HEK293 (cell line): Measurements from ENCODE around the gene WDFY2.
A peak's percentile ranks its signal among the peaks of the same experiment; 100 is the strongest.

Source experiments
- BCL11A ChIP-seq: fragments of 450-650 bp; formaldehyde crosslinking; IDR thresholded peaks from 2 replicates; pipeline ENCODE4 v1.5.1; 2016; ENCODE audit warnings: low read depth, missing biosample characterization, missing genetic modification characterization
- ELK4 ChIP-seq: IDR thresholded peaks from 2 replicates; pipeline ENCODE4 v1.6.1; 2011; ENCODE audit warnings: mild to moderate bottlenecking, low read depth, low read length, borderline replicate concordance
- GLIS1 ChIP-seq: fragments of 450-650 bp; formaldehyde crosslinking; IDR thresholded peaks from 2 replicates; pipeline ENCODE4 v1.5.1; 2016; ENCODE audit warnings: missing biosample characterization, missing genetic modification characterization
- HOXD13 ChIP-seq: sonication (generic); formaldehyde crosslinking; IDR thresholded peaks from 2 replicates; pipeline ENCODE4 v1.8.0; 2022; ENCODE audit warnings: missing genetic modification reagents, borderline replicate concordance
- SCRT1 ChIP-seq: fragments of 450-650 bp; formaldehyde crosslinking; IDR thresholded peaks from 2 replicates; pipeline ENCODE4 v1.5.1; 2016; ENCODE audit warnings: missing biosample characterization, missing genetic modification characterization, borderline replicate concordance
- SP2 ChIP-seq: fragments of 450-650 bp; formaldehyde crosslinking; IDR thresholded peaks from 2 replicates; pipeline ENCODE4 v1.5.1; 2016; ENCODE audit warnings: missing biosample characterization, missing genetic modification characterization
- WT1 ChIP-seq: fragments of 450-650 bp; formaldehyde crosslinking; IDR thresholded peaks from 2 replicates; pipeline ENCODE4 v1.5.1; 2016; ENCODE audit warnings: missing biosample characterization, missing genetic modification characterization
- YY1 ChIP-seq: fragments of 450-650 bp; formaldehyde crosslinking; IDR thresholded peaks from 2 replicates; pipeline ENCODE4 v1.5.1; 2018; ENCODE audit warnings: missing biosample characterization, missing genetic modification characterization
- ZBTB20 ChIP-seq: fragments of 450-650 bp; formaldehyde crosslinking; IDR thresholded peaks from 2 replicates; pipeline ENCODE4 v1.5.1; 2016; ENCODE audit warnings: missing biosample characterization, missing genetic modification characterization
- ZBTB21 ChIP-seq: fragments of 450-650 bp; formaldehyde crosslinking; IDR thresholded peaks from 2 replicates; pipeline ENCODE4 v1.5.1; 2017; ENCODE audit warnings: missing biosample characterization, missing genetic modification characterization
- ZBTB48 ChIP-seq: fragments of 450-650 bp; formaldehyde crosslinking; IDR thresholded peaks from 2 replicates; pipeline ENCODE4 v1.5.1; 2016; ENCODE audit warnings: missing biosample characterization, missing genetic modification characterization
- ZBTB49 ChIP-seq: fragments of 450-650 bp; formaldehyde crosslinking; IDR thresholded peaks from 2 replicates; pipeline ENCODE4 v1.5.1; 2016; ENCODE audit warnings: missing biosample characterization, missing genetic modification characterization, low read depth
- ZBTB7A ChIP-seq: fragments of 450-650 bp; formaldehyde crosslinking; IDR thresholded peaks from 2 replicates; pipeline ENCODE4 v1.5.1; 2016; ENCODE audit warnings: low read depth, missing biosample characterization, missing genetic modification characterization
- ZEB2 ChIP-seq: fragments of 450-650 bp; formaldehyde crosslinking; IDR thresholded peaks from 2 replicates; pipeline ENCODE4 v1.5.1; 2016; ENCODE audit warnings: missing biosample characterization, missing genetic modification characterization
- ZFP41 ChIP-seq: fragments of 450-650 bp; formaldehyde crosslinking; IDR thresholded peaks from 2 replicates; pipeline ENCODE4 v1.5.1; 2016; ENCODE audit warnings: missing biosample characterization, missing genetic modification characterization, borderline replicate concordance
- ZFP69B ChIP-seq: fragments of 450-650 bp; formaldehyde crosslinking; IDR thresholded peaks from 2 replicates; pipeline ENCODE4 v1.5.1; 2016; ENCODE audit warnings: missing biosample characterization, missing genetic modification characterization
- ZIC2 ChIP-seq: fragments of 450-650 bp; formaldehyde crosslinking; IDR thresholded peaks from 2 replicates; pipeline ENCODE4 v1.5.1; 2016; ENCODE audit warnings: missing biosample characterization, missing genetic modification characterization
- ZNF140 ChIP-seq: fragments of 450-650 bp; formaldehyde crosslinking; IDR thresholded peaks from 2 replicates; pipeline ENCODE4 v1.5.1; 2016; ENCODE audit warnings: missing biosample characterization, missing genetic modification characterization
- ZNF155 ChIP-seq: fragments of 450-650 bp; formaldehyde crosslinking; IDR thresholded peaks from 2 replicates; pipeline ENCODE4 v1.5.1; 2016; ENCODE audit warnings: missing biosample characterization, missing genetic modification characterization
- ZNF157 ChIP-seq: fragments of 450-650 bp; formaldehyde crosslinking; IDR thresholded peaks from 2 replicates; pipeline ENCODE4 v1.5.1; 2016; ENCODE audit warnings: missing biosample characterization, missing genetic modification characterization
- ZNF16 ChIP-seq: fragments of 450-650 bp; formaldehyde crosslinking; IDR thresholded peaks from 2 replicates; pipeline ENCODE4 v1.5.1; 2016; ENCODE audit warnings: low read depth, missing biosample characterization, missing genetic modification characterization
- ZNF169 ChIP-seq: fragments of 450-650 bp; formaldehyde crosslinking; IDR thresholded peaks from 2 replicates; pipeline ENCODE4 v1.5.1; 2016; ENCODE audit warnings: missing biosample characterization, missing genetic modification characterization
- ZNF202 ChIP-seq: fragments of 450-650 bp; formaldehyde crosslinking; IDR thresholded peaks from 2 replicates; pipeline ENCODE4 v1.5.1; 2016; ENCODE audit warnings: missing biosample characterization, missing genetic modification characterization, borderline replicate concordance
- ZNF24 ChIP-seq: fragments of 450-650 bp; formaldehyde crosslinking; IDR thresholded peaks from 2 replicates; pipeline ENCODE4 v1.5.1; 2016; ENCODE audit warnings: missing biosample characterization, missing genetic modification characterization
- ZNF423 ChIP-seq: fragments of 450-650 bp; formaldehyde crosslinking; IDR thresholded peaks from 2 replicates; pipeline ENCODE4 v1.5.1; 2016; ENCODE audit warnings: missing biosample characterization, missing genetic modification characterization
- ZNF426 ChIP-seq: fragments of 450-650 bp; formaldehyde crosslinking; IDR thresholded peaks from 2 replicates; pipeline ENCODE4 v1.5.1; 2017; ENCODE audit warnings: missing biosample characterization, missing genetic modification characterization, mild to moderate bottlenecking, inconsistent platforms, moderate library complexity
- ZNF529 ChIP-seq: fragments of 450-650 bp; formaldehyde crosslinking; IDR thresholded peaks from 2 replicates; pipeline ENCODE4 v1.5.1; 2017; ENCODE audit warnings: missing genetic modification characterization, missing biosample characterization; ENCODE audit not compliant: insufficient replicate concordance
- ZNF530 ChIP-seq: fragments of 450-650 bp; formaldehyde crosslinking; IDR thresholded peaks from 2 replicates; pipeline ENCODE4 v1.5.1; 2016; ENCODE audit warnings: low read depth, missing biosample characterization, missing genetic modification characterization
- ZNF544 ChIP-seq: fragments of 450-650 bp; formaldehyde crosslinking; IDR thresholded peaks from 2 replicates; pipeline ENCODE4 v1.5.0; 2017; ENCODE audit warnings: missing biosample characterization, missing genetic modification characterization
- ZNF548 ChIP-seq: fragments of 450-650 bp; formaldehyde crosslinking; IDR thresholded peaks from 2 replicates; pipeline ENCODE4 v1.5.1; 2016; ENCODE audit warnings: missing biosample characterization, missing genetic modification characterization
- ZNF658 ChIP-seq: fragments of 450-650 bp; formaldehyde crosslinking; IDR thresholded peaks from 2 replicates; pipeline ENCODE4; 2016; ENCODE audit warnings: missing biosample characterization, missing genetic modification characterization
- ZNF776 ChIP-seq: fragments of 450-650 bp; formaldehyde crosslinking; IDR thresholded peaks from 2 replicates; pipeline ENCODE4 v1.5.0; 2017; ENCODE audit warnings: missing biosample characterization, missing genetic modification characterization, borderline replicate concordance
- ZSCAN30 ChIP-seq: fragments of 450-650 bp; IDR thresholded peaks from 2 replicates; pipeline ENCODE4 v1.5.1; 2018; ENCODE audit warnings: missing biosample characterization, mild to moderate bottlenecking, missing genetic modification characterization, moderate library complexity
- TF ChIP-seq, protein P1 (sequence below): fragments of 450-650 bp; formaldehyde crosslinking; IDR thresholded peaks from 2 replicates; pipeline ENCODE4 v1.5.1; 2016; ENCODE audit warnings: missing biosample characterization, missing genetic modification characterization
- TF ChIP-seq, protein P2 (sequence below): fragments of 450-650 bp; formaldehyde crosslinking; optimal IDR thresholded peaks from 2 replicates; pipeline ENCODE3; 2016; ENCODE audit warnings: missing biosample characterization, mild to moderate bottlenecking, missing genetic modification characterization

Gene WDFY2

DNA sequence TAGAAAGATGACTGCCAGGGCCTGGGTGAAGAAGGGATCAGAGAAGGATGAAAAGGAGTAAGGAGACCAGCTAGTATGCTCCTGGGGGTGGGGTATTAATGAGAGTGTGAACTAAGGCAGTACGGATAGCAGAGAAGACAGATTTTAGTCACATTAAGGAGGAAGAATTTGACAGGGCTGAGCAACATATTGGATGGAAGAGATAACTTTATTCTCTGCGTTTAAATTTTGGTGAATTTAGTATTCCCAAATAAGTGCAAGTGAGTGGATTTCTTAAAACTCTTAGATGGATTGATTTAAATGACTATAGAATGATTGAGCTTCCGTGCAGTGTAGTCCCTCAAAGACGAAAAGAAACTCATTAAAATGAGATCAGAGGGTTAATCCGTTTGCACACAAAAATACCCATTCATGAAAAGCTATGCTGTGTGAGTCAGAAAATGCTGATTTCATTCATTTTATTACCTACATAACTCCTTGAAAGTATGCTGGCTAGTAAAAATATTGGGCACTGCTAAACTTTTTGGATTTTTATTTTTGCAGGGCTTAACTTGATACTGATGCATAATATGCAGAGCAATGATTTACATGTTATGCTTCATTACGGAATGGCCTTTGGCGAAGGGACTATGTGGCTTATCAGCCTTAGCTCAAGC lies 54.1 kb downstream of the WDFY2 start (continued):
- TF ChIP-seq ELK4 (no peak), ZBTB21 (tag by site-specific recombination) (0 out of 2 replicates have a peak, but pooled peaks have one; percentile 51), ZFP69B (0 out of 2 replicates have a peak, but pooled peaks have one; percentile 28), ZFP41 (no peak), ZNF423 (tag by site-specific recombination) (no peak), ZNF140 (tag by site-specific recombination) (no peak), HOXD13 (CRISPR knock-in tag) (0 out of 2 replicates have a peak, but pooled peaks have one; percentile 35), ZNF544 (tag by site-specific recombination) (no peak), ZNF24 (0 out of 2 replicates have a peak, but pooled peaks have one; percentile 47), WT1 (tag by site-specific recombination) (peak; percentile 77), ZEB2 (tag by site-specific recombination) (peak; percentile 91), ZNF530 (tag by site-specific recombination) (no peak), ZBTB7A (tag by site-specific recombination) (no peak), ZNF169 (tag by site-specific recombination) (no peak), ZNF157 (tag by site-specific recombination) (no peak), YY1 (no peak), ZIC2 (tag by site-specific recombination) (no peak), ZBTB49 (tag by site-specific recombination) (no peak), ZNF202 (tag by site-specific recombination) (no peak), ZSCAN30 (tag by site-specific recombination) (peak; percentile 67; the same call in 1 of the 2 replicates), ZNF658 (tag by site-specific recombination) (no peak), ZNF426 (tag by site-specific recombination) (no peak), ZNF155 (tag by site-specific recombination) (no peak), GLIS1 (no peak), ZBTB48 (tag by site-specific recombination) (no peak), BCL11A (tag by site-specific recombination) (peak; percentile 71; the same call in 1 of the 2 replicates), SCRT1 (tag by site-specific recombination) (no peak), SP2 (tag by site-specific recombination) (no peak), ZNF776 (tag by site-specific recombination) (no peak), ZBTB20 (tag by site-specific recombination) (no peak), ZNF529 (tag by site-specific recombination) (no peak), ZNF16 (tag by site-specific recombination) (no peak), ZNF548 (tag by site-specific recombination) (no peak)
- TF ChIP-seq, protein P1, sequence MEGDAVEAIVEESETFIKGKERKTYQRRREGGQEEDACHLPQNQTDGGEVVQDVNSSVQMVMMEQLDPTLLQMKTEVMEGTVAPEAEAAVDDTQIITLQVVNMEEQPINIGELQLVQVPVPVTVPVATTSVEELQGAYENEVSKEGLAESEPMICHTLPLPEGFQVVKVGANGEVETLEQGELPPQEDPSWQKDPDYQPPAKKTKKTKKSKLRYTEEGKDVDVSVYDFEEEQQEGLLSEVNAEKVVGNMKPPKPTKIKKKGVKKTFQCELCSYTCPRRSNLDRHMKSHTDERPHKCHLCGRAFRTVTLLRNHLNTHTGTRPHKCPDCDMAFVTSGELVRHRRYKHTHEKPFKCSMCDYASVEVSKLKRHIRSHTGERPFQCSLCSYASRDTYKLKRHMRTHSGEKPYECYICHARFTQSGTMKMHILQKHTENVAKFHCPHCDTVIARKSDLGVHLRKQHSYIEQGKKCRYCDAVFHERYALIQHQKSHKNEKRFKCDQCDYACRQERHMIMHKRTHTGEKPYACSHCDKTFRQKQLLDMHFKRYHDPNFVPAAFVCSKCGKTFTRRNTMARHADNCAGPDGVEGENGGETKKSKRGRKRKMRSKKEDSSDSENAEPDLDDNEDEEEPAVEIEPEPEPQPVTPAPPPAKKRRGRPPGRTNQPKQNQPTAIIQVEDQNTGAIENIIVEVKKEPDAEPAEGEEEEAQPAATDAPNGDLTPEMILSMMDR: no peak
- TF ChIP-seq, protein P2, sequence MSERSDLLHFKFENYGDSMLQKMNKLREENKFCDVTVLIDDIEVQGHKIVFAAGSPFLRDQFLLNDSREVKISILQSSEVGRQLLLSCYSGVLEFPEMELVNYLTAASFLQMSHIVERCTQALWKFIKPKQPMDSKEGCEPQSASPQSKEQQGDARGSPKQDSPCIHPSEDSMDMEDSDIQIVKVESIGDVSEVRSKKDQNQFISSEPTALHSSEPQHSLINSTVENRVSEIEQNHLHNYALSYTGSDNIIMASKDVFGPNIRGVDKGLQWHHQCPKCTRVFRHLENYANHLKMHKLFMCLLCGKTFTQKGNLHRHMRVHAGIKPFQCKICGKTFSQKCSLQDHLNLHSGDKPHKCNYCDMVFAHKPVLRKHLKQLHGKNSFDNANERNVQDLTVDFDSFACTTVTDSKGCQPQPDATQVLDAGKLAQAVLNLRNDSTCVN (tag by site-specific recombination): no peak
